ENCODE data around the gene YAF2. TPM values are rescaled to one million over a fixed set of nuclear protein-coding genes. Genes with fewer than 3 reads are reported as not detected.

Gene YAF2
- total and polyA plus RNA-seq, 2 of the 13 experiments (the other 11 are each of a cell fraction or from before 2014, with no cell fraction given) = 8.4 to 11.7 TPM

- H4K20me1 ChIP-seq (ENCODE audit: insufficient read depth, low read length) = no peaks in the 10 kb centered on the region
- H3K79me2 ChIP-seq (ENCODE audit: insufficient read depth, low read length) = no peaks in the 10 kb centered on the region
- CTCF ChIA-PET (ENCODE audit: low intra/inter-chr PET ratio, low total read pairs) = no interaction called here
- no peak overlapping the region for H2AFZ ChIP-seq (ENCODE audit: low read length)
- H3K27me3 ChIP-seq (ENCODE audit: control insufficient read depth in 1 of 2, insufficient read depth in 2 of 2, low read length in 2 of 2) = no peaks in the 10 kb centered on the region
- WGBS (ENCODE audit: low lambda C conversion rate) = 78% methylated on average over 2 of the region's 2 CpGs
- H3K9me3 ChIP-seq (ENCODE audit: low read length) = no peaks in the 10 kb centered on the region
- no peak for TF ChIP-seq RARA (CRISPR knock-in tag; IDR thresholded peaks at IDR 0.05)
- TF ChIP-seq SMAD1 (CRISPR knock-in tag; IDR thresholded peaks at IDR 0.05; ENCODE audit: borderline replicate concordance, low read depth) = no peak
- no peak for TF ChIP-seq ATM (IDR thresholded peaks at IDR 0.05; ENCODE audit: borderline replicate concordance)
- TF ChIP-seq LRRFIP1 (CRISPR knock-in tag; conservative IDR thresholded peaks at IDR 0.05) = no peak
- no peak for TF ChIP-seq ARHGAP35 (CRISPR knock-in tag; IDR thresholded peaks at IDR 0.05; ENCODE audit: borderline replicate concordance)
- no peak for TF ChIP-seq ZNF598 (CRISPR knock-in tag; IDR thresholded peaks at IDR 0.05; ENCODE audit: borderline replicate concordance)
- TF ChIP-seq HINFP (CRISPR knock-in tag; IDR thresholded peaks at IDR 0.05; ENCODE audit: low read depth) = no peak
- TF ChIP-seq IKZF4 (CRISPR knock-in tag; IDR thresholded peaks at IDR 0.05; ENCODE audit: borderline replicate concordance, low read depth, not compliant biosample characterization) = no peak
- TF ChIP-seq KAT8 (CRISPR knock-in tag; IDR thresholded peaks at IDR 0.05) = no peak
- TF ChIP-seq ZIK1 (CRISPR knock-in tag; IDR thresholded peaks at IDR 0.05; ENCODE audit: borderline replicate concordance, low read depth) = no peak
- TF ChIP-seq BRF2 (CRISPR knock-in tag; IDR thresholded peaks at IDR 0.05) = no peak
- no peak for TF ChIP-seq PAX8 (CRISPR knock-in tag; IDR thresholded peaks at IDR 0.05; ENCODE audit: borderline replicate concordance)
- no peak for TF ChIP-seq FOXA1 (IDR thresholded peaks at IDR 0.05)
- TF ChIP-seq FOXA1 (CRISPR knock-in tag; IDR thresholded peaks at IDR 0.05) = no peak
- DNase-seq (ENCODE audit: low spot score) (no peak), ATAC-seq (no peak), FAIRE-seq (no peak)
- intact Hi-C loops (cut with micrococcal nuclease; ENCODE audit: unreplicated experiment) = no loop called here
- H3K4me2 ChIP-seq (ENCODE audit: low read depth, low read length) = no peak overlapping the region
- in situ Hi-C loops (cut with HindIII; ENCODE audit: extremely low pct_ligation_motif_present, low pct_unique_long_range_greater_than_20kb) = no loop called here
- no TSS peak for BruUV-seq (replicated peaks)
- peaks cover 0 to 10% of the 10 kb centered on the region in 2 experiments; a peak in 4 of 5 replicates for H3K36me3 ChIP-seq (replicated peaks in 1 of 2; ENCODE audit: control insufficient read depth in 1 of 2, insufficient read depth in 2 of 2, low read length in 2 of 2)
- no peak overlapping the region for H3K9ac ChIP-seq (ENCODE audit: insufficient read depth, low read depth, low read length)
- POLR2A ChIA-PET = no interaction called here
- no peaks in the 10 kb centered on the region for H3K4me1 ChIP-seq (ENCODE audit: insufficient read depth, low read length)
- H3K4me3 ChIP-seq (replicated peaks in 1 of 3; ENCODE audit: insufficient read depth in 1 of 3, low read depth in 2 of 3, low read length in 3 of 3) = no peak overlapping the region
- H3K27ac ChIP-seq (ENCODE audit: extremely low read length, insufficient read depth, low read length) = no peak overlapping the region
Observed at GRCh38 chr12:42156232-42156631, 81.8 kb downstream of the YAF2 start.

Data from HepG2 (cell line).